CD1c-positive myeloid dendritic cell (primary cell): ENCODE results near the gene RAB3A.

Experiments used
- DNase-seq: peaks from one replicate; pipeline ENCODE4 v3.0.0-alpha.2; 2016; ENCODE audit errors: extremely low spot score

RAB3A gene

GRCh38 chr19:18197306-18197705, 6.5 kb downstream of the RAB3A start:
- DNase-seq = no peak

- no peak for DNase-seq
Observed at GRCh38 chr19:18196511-18196845, 7.4 kb downstream of the RAB3A start.

- peak; percentile 51 for DNase-seq
Observed at GRCh38 chr19:18194554-18195238, 9.1 kb downstream of the RAB3A start.

- no peak for DNase-seq
Observed at GRCh38 chr19:18194181-18194530, 9.7 kb downstream of the RAB3A start.

GRCh38 chr19:18193388-18194180, 10.3 kb downstream of the RAB3A start:
- DNase-seq = no peak

GRCh38 chr19:18192673-18193387, 11.0 kb downstream of the RAB3A start, which contains the start of gene MPV17L2:
Gene MPV17L2 (plus strand): TSS chr19:18193218. CDS start chr19:18193282, 64 bp downstream.
- peak; percentile 99 for DNase-seq

GRCh38 chr19:18191640-18192062, 12.2 kb downstream of the RAB3A start:
- no peak for DNase-seq

GRCh38 chr19:18190278-18190677, 13.6 kb downstream of the RAB3A start:
- no peak for DNase-seq

- DNase-seq = no peak
Observed at GRCh38 chr19:18185538-18185937, 18.3 kb downstream of the RAB3A start.

- DNase-seq = no peak
Observed at GRCh38 chr19:18183529-18183928, 20.3 kb downstream of the RAB3A start.

GRCh38 chr19:18179957-18180356, 23.9 kb downstream of the RAB3A start:
- DNase-seq = peak; percentile 61

- peak; percentile 48 for DNase-seq
Observed at GRCh38 chr19:18176367-18177310, 27.2 kb downstream of the RAB3A start.

GRCh38 chr19:18174983-18175382, 28.9 kb downstream of the RAB3A start:
- DNase-seq = no peak

GRCh38 chr19:18173572-18174288, 30.1 kb downstream of the RAB3A start, which contains the start of gene IFI30:
Gene IFI30 (plus strand): TSS chr19:18173813. CDS start chr19:18173842, 29 bp downstream.
- DNase-seq = peak; percentile 89

GRCh38 chr19:18173054-18173571, 30.7 kb downstream of the RAB3A start:
- peak; percentile 94 for DNase-seq

- DNase-seq = no peak
Observed at GRCh38 chr19:18172331-18173053, 31.4 kb downstream of the RAB3A start.

- peak; percentile 31 for DNase-seq
Observed at GRCh38 chr19:18171605-18172327, 32.1 kb downstream of the RAB3A start.

GRCh38 chr19:18170714-18171255, 33.1 kb downstream of the RAB3A start:
- peak; percentile 90 for DNase-seq
